Activated CD4-positive, alpha-beta memory T cell treated with anti-CD3 and anti-CD28 coated beads for 36 hours (primary cell): Measurements from ENCODE around the gene APLP1. TPM values are rescaled to one million over a fixed set of nuclear protein-coding genes. Genes with fewer than 3 reads are reported as not detected.
"Not testable (repeated sequence)": the region's sequence is repeated elsewhere in the genome, so short reads cannot be mapped to it uniquely, and the experiment has no call there.

Experiments
- CTCF ChIA-PET: fragments of 350-600 bp; sonication (Branson Sonifier 250); formaldehyde crosslinking; loops from one replicate; lab custom pipeline; 2021; ENCODE audit warnings: antibody characterized with exemption, inconsistent platforms; lab: Charles Lee
- POLR2A ChIA-PET: fragments of 350-600 bp; sonication (Branson Sonifier 250); formaldehyde crosslinking; loops from one replicate; lab custom pipeline; 2021; ENCODE audit warnings: antibody characterized with exemption; lab: Charles Lee
- DNase-seq: peaks from one replicate; pipeline ENCODE4 v3.0.0-alpha.2; 2020
- H3K27ac Mint-ChIP-seq: one replicate; pipeline ENCODE4 v1.8.0; 2021; ENCODE audit warnings: mixed read lengths
- H3K27me3 Mint-ChIP-seq: one replicate; pipeline ENCODE4 v1.8.0; 2021; ENCODE audit warnings: mixed read lengths
- H3K36me3 Mint-ChIP-seq: one replicate; pipeline ENCODE4 v1.8.0; 2021; ENCODE audit warnings: mixed read lengths
- H3K4me1 Mint-ChIP-seq: one replicate; pipeline ENCODE4 v1.8.0; 2021; ENCODE audit warnings: low read depth, mixed read lengths
- H3K4me3 Mint-ChIP-seq: one replicate; pipeline ENCODE4 v1.8.0; 2021; ENCODE audit warnings: mild to moderate bottlenecking, mixed read lengths
- H3K9me3 Mint-ChIP-seq: one replicate; pipeline ENCODE4 v1.8.0; 2021; ENCODE audit warnings: mixed read lengths
- intact Hi-C: fragments of 100-400 bp; cut with micrococcal nuclease; formaldehyde crosslinking; loops from one replicate; pipeline ENCODE4 v1.15.1; 2023
- total RNA-seq, 2 experiments: library from RNA; stranded (reverse); gene quantifications; one replicate each; pipeline ENCODE4 v1.2.3, GENCODE V29; 2021

APLP1 gene
- total RNA-seq, result 1 to 10 TPM; 1.2 to 2.6 TPM

DNA sequence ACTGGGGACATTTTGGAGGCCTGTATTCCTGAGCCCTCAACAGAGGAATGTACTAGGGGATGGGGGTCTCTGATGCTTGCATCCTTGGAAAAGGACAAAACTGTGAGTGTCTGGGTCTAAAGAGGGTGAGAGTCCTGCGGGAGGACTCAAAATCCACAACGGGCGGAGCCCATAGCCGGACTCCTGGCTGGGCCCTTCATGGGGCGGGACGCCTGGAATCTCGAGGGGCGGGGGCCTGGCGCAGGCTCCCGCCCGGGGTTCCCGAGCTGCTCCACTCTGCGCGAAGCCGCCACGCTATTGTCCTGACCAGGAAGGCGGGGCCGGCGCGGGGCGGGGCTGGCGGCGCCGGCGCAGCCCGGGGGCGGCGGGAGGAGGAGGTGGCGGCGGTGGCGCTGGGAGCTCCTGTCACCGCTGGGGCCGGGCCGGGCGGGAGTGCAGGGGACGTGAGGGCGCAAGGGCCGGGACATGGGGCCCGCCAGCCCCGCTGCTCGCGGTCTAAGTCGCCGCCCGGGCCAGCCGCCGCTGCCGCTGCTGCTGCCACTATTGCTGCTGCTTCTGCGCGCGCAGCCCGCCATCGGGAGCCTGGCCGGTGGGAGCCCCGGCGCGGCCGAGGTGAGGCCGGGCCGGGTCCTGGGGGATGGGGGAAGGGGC, at the start of gene APLP1:
TSS of gene APLP1 (plus strand) at position 403 of the 651 bp plus-strand sequence. CDS start at position 466, 63 bp downstream.
- H3K4me3 Mint-ChIP-seq, result peak within 1 kb of the TSS; percentile 43
- CTCF ChIA-PET, result interaction anchor here (1.0 to 1.3 kb wide), 2 partner anchors 16 to 63 kb away, joined by 3 to 4 read pairs; no protein-coding TSS in a partner anchor
- H3K36me3 Mint-ChIP-seq, result no peaks in the 10 kb centered on the region
- intact Hi-C loops, result loop anchor here (5.0 kb wide), 1 partner anchor 176 kb away; no protein-coding TSS in a partner anchor
- no peak within 1 kb of the TSS for H3K27ac Mint-ChIP-seq
- DNase-seq, result peak; percentile 79
- peaks cover 14% of the 10 kb centered on the region for H3K4me1 Mint-ChIP-seq
- H3K27me3 Mint-ChIP-seq, result peaks cover 38% of the 10 kb centered on the region
- POLR2A ChIA-PET, result no interaction called here
- no peaks in the 10 kb centered on the region for H3K9me3 Mint-ChIP-seq

DNA sequence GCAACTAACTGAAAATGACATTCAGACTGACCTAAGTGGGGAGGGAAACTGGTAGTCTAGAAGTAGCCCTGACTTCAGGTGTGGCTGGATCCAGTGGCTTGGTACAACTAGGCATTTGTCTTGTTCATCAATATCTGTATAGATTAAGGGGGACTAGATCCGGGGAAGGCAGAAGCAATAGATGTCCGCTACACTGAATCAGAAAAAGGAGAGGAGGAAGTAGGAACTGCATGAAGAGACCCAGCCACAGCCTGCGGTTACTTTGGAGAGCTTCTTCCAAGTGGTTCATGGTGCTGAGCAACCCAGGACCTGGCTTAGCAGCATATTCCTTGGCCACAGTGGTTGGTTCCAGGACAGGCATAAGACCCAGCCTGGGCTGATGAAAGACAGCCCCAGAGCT, 45.8 kb upstream of the APLP1 start:
- ChIA-PET CTCF (no interaction called here), POLR2A (no interaction called here)
- no peaks in the 10 kb centered on the region for H3K4me1 Mint-ChIP-seq
- intact Hi-C loops, result no loop called here
- DNase-seq, result no peak
- H3K9me3 Mint-ChIP-seq, result no peaks in the 10 kb centered on the region
- no peaks in the 10 kb centered on the region for H3K36me3 Mint-ChIP-seq
- H3K27ac Mint-ChIP-seq, result no peak overlapping the region
- peaks cover 19% of the 10 kb centered on the region for H3K27me3 Mint-ChIP-seq
- no peak overlapping the region for H3K4me3 Mint-ChIP-seq

DNA sequence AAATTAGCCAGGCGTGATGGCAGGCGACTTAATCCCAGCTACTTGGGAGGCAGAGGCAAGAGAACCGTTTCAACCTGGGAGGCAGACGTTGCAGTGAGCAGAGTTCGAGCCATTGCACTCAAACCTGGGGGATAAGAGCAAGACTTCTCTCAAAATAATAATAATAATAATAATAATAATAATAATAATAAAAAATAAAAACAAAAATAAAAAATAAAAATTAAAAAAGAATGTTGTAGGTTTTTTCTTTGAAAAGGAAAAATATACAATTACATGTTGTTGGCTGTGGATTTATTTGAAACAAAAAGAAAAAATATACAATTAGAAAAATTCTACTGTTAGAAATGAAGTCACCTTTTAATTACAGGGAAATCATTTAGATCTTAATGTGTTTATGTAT, 44.2 kb upstream of the APLP1 start:
- Mint-ChIP-seq H3K4me3 (no peak overlapping the region), H3K4me1 (no peaks in the 10 kb centered on the region), H3K27me3 (peaks cover 22% of the 10 kb centered on the region), H3K9me3 (no peaks in the 10 kb centered on the region), H3K27ac (no peak overlapping the region), H3K36me3 (no peaks in the 10 kb centered on the region)
- CTCF ChIA-PET, result no interaction called here
- POLR2A ChIA-PET, result no interaction called here
- DNase-seq, result no peak
- intact Hi-C loops, result no loop called here

DNA sequence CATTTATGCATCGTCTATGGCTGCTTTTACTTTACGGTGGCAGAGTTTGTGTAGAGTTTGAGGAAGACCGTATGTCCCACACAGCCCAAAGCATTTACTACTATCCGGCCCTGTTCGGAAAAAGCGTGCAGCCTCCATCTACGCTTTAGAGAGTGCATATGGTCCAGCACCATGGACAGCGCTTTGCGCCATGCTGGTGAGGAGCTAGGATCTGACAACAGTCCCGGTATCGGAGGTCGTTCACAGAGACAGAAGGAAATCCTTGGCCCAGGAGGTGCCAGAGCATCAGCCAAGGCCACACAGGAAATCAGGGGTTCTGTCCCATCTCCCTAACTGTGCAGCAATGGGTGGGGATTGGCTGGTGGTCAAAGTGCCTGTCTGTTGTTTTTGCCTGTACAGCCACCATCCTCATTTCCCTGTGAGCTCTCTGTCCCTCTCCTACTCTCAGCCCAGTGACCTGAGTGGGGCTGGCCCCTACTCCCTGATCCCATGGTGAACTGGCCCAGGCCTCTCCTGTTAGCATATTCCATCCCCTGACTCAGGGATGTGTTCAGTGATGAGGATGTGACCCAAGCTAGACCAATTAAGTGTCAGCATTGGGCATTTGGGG, 39.6 kb upstream of the APLP1 start:
- DNase-seq, result peak; percentile 66
- Mint-ChIP-seq H3K27me3 (peaks cover 20% of the 10 kb centered on the region), H3K36me3 (no peaks in the 10 kb centered on the region), H3K4me1 (no peaks in the 10 kb centered on the region), H3K4me3 (no peak overlapping the region), H3K9me3 (no peaks in the 10 kb centered on the region), H3K27ac (no peak overlapping the region)
- ChIA-PET CTCF (interaction anchor here (1.0 kb wide), 1 partner anchor 9 kb away, joined by 3 read pairs; no protein-coding TSS in a partner anchor), POLR2A (no interaction called here)
- intact Hi-C loops, result no loop called here

DNA sequence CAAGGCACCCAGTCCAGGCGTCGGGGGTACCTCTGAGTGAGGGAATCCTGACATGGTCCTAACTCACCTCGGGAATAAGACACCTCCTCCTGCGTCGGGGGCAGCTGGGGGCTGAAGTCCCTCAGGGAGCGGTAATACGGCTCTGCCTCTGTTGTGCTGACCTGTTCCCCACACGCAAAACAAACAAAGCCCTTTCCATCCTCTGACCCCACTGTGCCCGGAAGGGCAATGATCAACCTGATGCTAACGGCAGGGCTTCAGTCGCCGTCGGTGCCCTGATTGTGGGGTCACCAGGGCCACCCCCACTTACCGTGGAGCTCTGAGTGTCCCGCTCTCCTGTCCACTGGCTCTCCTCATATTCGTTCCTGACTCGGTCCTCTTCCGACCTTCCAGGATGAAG, 37.4 kb upstream of the APLP1 start:
- no peaks in the 10 kb centered on the region for H3K4me1 Mint-ChIP-seq
- intact Hi-C loops, result no loop called here
- no peak overlapping the region for H3K27ac Mint-ChIP-seq
- no peak for DNase-seq
- ChIA-PET POLR2A (no interaction called here), CTCF (no interaction called here)
- peaks cover 26% of the 10 kb centered on the region for H3K27me3 Mint-ChIP-seq
- H3K9me3 Mint-ChIP-seq, result no peaks in the 10 kb centered on the region
- no peaks in the 10 kb centered on the region for H3K36me3 Mint-ChIP-seq
- H3K4me3 Mint-ChIP-seq, result no peak overlapping the region

DNA sequence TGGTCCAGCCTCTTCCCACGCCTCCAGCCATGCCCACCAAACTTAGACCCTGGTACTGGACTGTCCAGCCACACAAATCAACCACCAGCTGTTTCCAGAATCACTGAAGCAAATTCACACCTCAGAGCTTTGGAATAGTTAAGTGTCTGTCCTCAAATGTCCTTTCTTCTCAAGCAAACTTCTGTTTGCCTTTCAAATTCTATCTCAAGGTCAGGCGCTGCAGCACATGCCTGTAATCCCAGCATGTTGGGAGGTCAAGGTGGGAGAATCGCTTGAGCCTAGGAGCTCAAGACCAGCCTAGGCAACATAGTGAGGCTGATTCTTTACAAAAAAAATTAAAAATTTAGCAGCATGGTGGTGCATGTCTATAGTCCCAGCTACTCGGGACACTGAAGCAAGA, 36.3 kb upstream of the APLP1 start:
- Mint-ChIP-seq H3K9me3 (no peaks in the 10 kb centered on the region), H3K27ac (no peak overlapping the region), H3K27me3 (peaks cover 28% of the 10 kb centered on the region), H3K36me3 (no peaks in the 10 kb centered on the region), H3K4me1 (no peaks in the 10 kb centered on the region), H3K4me3 (no peak overlapping the region)
- no peak for DNase-seq
- CTCF ChIA-PET, result no interaction called here
- intact Hi-C loops, result no loop called here
- POLR2A ChIA-PET, result no interaction called here

DNA sequence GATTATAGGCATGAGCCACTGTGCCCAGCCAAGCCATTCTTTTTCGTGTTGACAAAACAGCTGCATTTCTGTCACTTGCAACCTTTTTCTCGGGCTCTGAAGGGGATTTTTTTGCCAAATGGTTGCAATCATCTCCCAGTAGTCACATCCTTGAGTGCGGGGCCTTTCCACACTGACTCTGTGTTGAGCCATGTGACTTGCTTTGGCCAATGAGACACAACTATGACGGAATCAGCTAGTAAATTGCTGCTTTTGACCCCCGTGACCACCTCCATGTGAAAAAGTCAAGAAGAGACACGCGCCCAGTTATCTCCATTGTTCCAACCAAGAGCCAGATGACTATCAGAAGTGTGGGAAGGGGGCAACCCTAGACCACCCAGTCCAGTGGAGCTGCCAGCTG, 34.4 kb upstream of the APLP1 start:
- Mint-ChIP-seq H3K36me3 (no peaks in the 10 kb centered on the region), H3K4me3 (no peak overlapping the region), H3K27me3 (peaks cover 23% of the 10 kb centered on the region), H3K4me1 (no peaks in the 10 kb centered on the region), H3K9me3 (peaks cover 2% of the 10 kb centered on the region), H3K27ac (no peak overlapping the region)
- DNase-seq, result no peak
- ChIA-PET POLR2A (no interaction called here), CTCF (no interaction called here)
- intact Hi-C loops, result no loop called here

DNA sequence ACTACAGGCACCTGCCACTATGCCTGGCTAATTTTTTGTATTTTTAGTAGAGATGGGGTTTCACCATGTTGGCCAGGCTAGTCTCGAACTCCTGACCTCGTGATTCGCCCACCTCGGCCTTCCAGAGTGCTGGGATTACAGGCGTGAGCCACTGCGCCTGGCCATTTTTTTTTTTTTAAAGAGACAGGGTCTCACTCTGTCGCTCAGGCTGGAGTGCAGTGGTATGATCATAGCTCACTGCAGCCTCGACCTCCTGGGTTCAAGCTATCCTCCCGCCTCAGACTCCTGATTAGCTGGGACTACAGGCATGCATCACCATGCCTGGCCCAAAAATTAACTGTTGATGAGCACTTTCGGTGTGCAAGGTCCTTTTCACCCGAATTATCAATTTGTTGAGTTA, 32.3 kb upstream of the APLP1 start:
- H3K27ac Mint-ChIP-seq, DNase-seq, POLR2A ChIA-PET, CTCF ChIA-PET, H3K4me1 Mint-ChIP-seq, H3K4me3 Mint-ChIP-seq, H3K36me3 Mint-ChIP-seq, intact Hi-C loops, H3K9me3 Mint-ChIP-seq: not testable (repeated sequence)
- H3K27me3 Mint-ChIP-seq, result peaks cover 20% of the 10 kb centered on the region

DNA sequence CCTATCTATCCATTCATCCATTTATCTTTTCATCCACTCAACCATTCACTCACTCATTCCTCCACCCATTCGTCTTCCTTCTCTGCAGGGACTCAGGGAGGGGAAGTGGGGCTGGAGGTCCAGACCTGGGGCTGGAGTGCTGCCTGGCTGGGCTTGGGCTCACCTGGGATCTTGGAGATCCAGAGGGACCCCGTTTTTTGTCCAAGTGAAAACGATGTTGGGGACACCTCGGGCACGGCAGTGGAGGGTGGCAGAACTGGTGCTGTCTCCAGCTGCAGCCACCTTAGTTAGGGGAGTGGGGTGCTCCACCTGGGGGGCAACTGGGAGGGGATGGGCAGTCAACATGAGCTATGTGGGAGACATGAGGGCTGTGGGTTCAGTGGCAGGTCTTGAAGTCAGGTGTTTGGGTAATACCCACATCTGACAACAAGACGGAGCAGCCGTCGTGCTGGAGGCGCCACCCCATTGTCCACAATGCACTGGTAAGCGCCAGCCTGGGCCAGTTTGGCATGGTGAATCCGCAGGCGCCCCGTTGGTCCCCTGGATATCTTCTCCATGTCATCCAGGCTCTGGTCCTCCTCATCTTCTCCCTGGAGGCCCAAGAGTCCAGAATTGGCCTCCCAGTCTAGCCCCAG, 26.3 kb upstream of the APLP1 start:
- intact Hi-C loops, result no loop called here
- H3K4me1 Mint-ChIP-seq, result peaks cover 15% of the 10 kb centered on the region
- H3K36me3 Mint-ChIP-seq, result no peaks in the 10 kb centered on the region
- peaks cover 4% of the 10 kb centered on the region for H3K9me3 Mint-ChIP-seq
- peaks cover 50% of the 10 kb centered on the region for H3K27me3 Mint-ChIP-seq
- H3K27ac Mint-ChIP-seq, result no peak overlapping the region
- H3K4me3 Mint-ChIP-seq, result no peak overlapping the region
- ChIA-PET CTCF (no interaction called here), POLR2A (no interaction called here)
- DNase-seq, result no peak

DNA sequence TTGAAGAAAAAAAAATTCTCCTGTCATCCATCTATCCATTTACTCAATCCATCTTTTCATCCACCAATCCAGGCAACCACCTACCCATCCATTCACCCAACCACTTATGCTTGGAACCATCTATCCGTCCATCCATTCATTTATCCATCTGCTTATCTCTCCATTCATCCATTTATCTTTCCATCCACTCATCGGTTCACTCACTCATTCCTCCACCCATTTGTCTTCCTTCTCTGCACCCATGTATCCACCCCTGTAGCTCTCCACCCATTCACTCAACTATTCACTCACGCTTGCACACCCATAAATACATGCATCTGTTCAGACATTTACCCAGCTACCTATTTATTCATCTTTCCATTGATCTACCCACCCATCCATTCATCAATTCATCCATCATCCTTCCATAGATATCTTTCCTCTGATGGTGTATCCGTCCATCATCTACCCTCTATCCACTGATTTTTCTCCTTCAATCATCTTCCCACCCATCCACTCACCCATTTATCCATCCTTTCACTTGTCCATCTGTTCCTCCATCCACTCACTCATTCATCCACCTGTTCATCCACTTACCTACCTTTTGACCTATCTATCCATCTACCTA, 25.6 kb upstream of the APLP1 start:
- no peak for DNase-seq

DNA sequence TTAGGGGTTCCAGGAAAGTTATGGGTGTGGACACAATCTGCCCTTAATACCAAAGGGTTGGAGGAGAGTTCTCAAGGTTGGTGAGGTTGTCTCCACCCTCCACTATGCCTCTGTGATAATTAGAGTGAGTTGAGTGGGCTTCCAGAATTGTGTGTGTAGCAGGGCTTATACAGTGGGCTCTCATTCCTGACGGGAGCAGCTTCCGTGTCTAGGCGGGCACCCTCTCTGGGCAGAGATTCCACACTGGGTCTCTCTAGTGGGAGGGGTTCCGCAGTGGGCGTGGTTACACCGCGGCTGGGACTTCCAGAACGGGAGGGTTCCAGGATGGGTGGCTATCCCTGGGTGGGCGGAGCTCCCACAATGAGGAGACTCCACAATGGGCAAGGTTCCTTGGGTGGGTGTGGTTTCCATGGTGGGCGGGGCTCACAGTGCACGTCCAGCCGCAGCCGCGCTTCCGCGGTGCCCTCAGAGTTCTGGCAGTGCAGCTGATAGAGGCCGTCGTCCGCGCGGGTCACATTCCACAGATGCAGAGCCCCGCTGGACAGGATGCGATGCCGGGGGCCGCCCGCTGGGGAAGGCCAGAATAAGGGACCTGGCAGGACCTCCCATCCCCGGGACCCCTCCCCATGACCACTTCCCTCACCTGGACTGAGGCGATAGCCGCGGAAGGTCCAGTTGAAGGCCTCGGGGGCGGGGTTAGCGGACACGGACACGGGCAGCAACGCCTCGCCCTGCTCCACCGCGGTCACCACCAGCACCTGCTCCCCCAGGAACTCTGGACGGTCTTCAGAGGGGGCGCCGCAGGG, 24.5 kb upstream of the APLP1 start:
- DNase-seq, result peak; percentile 18
- H3K4me3 Mint-ChIP-seq, result no peak overlapping the region
- H3K36me3 Mint-ChIP-seq, result no peaks in the 10 kb centered on the region
- POLR2A ChIA-PET, result no interaction called here
- H3K27me3 Mint-ChIP-seq, result peaks cover 61% of the 10 kb centered on the region
- intact Hi-C loops, result no loop called here
- no peak overlapping the region for H3K27ac Mint-ChIP-seq
- H3K9me3 Mint-ChIP-seq, result peaks cover 3% of the 10 kb centered on the region
- peaks cover 15% of the 10 kb centered on the region for H3K4me1 Mint-ChIP-seq
- CTCF ChIA-PET, result no interaction called here

More for the DNA sequence above, 25.6 kb upstream of the APLP1 start:
- Mint-ChIP-seq H3K4me3 (no peak overlapping the region), H3K36me3 (no peaks in the 10 kb centered on the region), H3K9me3 (peaks cover 4% of the 10 kb centered on the region), H3K27me3 (peaks cover 51% of the 10 kb centered on the region), H3K27ac (no peak overlapping the region), H3K4me1 (peaks cover 15% of the 10 kb centered on the region)
- POLR2A ChIA-PET, result no interaction called here
- CTCF ChIA-PET, result no interaction called here
- intact Hi-C loops, result no loop called here
